Gastroesophageal sphincter (tissue), 4 donors: ENCODE results near the gene KRAS. TPM values are rescaled to one million over a fixed set of nuclear protein-coding genes. Genes with fewer than 3 reads are reported as not detected.

Source experiments
- ATAC-seq: fragments of 150-250 bp; one replicate; pipeline ENCODE4 v1.9.1; 2016; ENCODE audit warnings: mild to moderate bottlenecking, moderate library complexity
- H3K27ac ChIP-seq, 4 donors: fragments of 200-600 bp; sonication (generic) in 3 of 4; 1 replicate in 3 of 4; 2 replicates in 1 of 4; pipeline ENCODE4 v1.5.1; 2016 to 2019
- H3K27me3 ChIP-seq: fragments of 200-600 bp; sonication (generic); one replicate; pipeline ENCODE4 v1.5.1; 2019
- H3K36me3 ChIP-seq, 2 donors: fragments of 200-600 bp; sonication (generic); one replicate each; pipeline ENCODE4 v1.5.1; 2019; ENCODE audit warnings: control low read depth in 1 of 2
- H3K4me1 ChIP-seq, 3 donors: fragments of 200-600 bp; sonication (generic); 1 replicate in 2 of 3; 2 replicates in 1 of 3; pipeline ENCODE4 v1.5.1; 2016 to 2019; ENCODE audit warnings: control low read depth in 2 of 3
- H3K4me3 ChIP-seq, 2 donors: fragments of 200-600 bp; sonication (generic); one replicate each; pipeline ENCODE4 v1.5.1; 2019; ENCODE audit warnings: mild to moderate bottlenecking in 1 of 2, moderate library complexity in 1 of 2
- H3K9me3 ChIP-seq, 3 donors: fragments of 200-600 bp; sonication (generic); one replicate each; pipeline ENCODE4 v1.5.1; 2017 to 2019; ENCODE audit warnings: control low read depth in 2 of 3
- CTCF ChIP-seq, 4 experiments: fragments of 200-600 bp in 2 of 4; fragments of 450-650 bp in 2 of 4; sonication (generic) in 1 of 4; IDR thresholded peaks; one replicate each; pipeline ENCODE4 v1.5.1; 2017 to 2019; ENCODE audit warnings: antibody characterized with exemption in 4 of 4, mild to moderate bottlenecking in 2 of 4, moderate library complexity in 2 of 4
- EP300 ChIP-seq: sonication (generic); formaldehyde crosslinking; IDR thresholded peaks from one replicate; pipeline ENCODE4 v1.6.1; 2017; ENCODE audit warnings: antibody characterized with exemption, mild to moderate bottlenecking
- POLR2A ChIP-seq, 2 donors: fragments of 450-650 bp; IDR thresholded peaks; one replicate each; pipeline ENCODE4 v1.6.1; 2017; ENCODE audit warnings: antibody characterized with exemption in 2 of 2, mild to moderate bottlenecking in 2 of 2, moderate library complexity in 1 of 2
- POLR2AphosphoS5 ChIP-seq: sonication (generic); formaldehyde crosslinking; IDR thresholded peaks from one replicate; pipeline ENCODE4 v1.6.1; 2017; ENCODE audit warnings: antibody characterized with exemption
- WGBS, 2 donors: methylation state at CpG; one replicate each; pipeline ENCODE4 v1.1.5; 2018; ENCODE audit warnings: low coverage in 1 of 2; 5-methylcytosine and 5-hydroxymethylcytosine counted together
- total RNA-seq, 4 donors: library from RNA; depleted of rRNA; stranded (reverse); fragments of >200 nt; gene quantifications; one replicate each; pipeline ENCODE4 v1.1.0, GENCODE V29; 2016

The KRAS gene
- total RNA-seq, 4 donors from 2014 or later, result 31.8 to 35.6 (median 33.0) TPM

GRCh38 chr12:25248732-25249131, 2.0 kb downstream of the KRAS start:
- Histone ChIP-seq H3K27ac (no peak overlapping the region), H3K9me3 (no peaks in the 10 kb centered on the region), H3K4me3 (no peak overlapping the region), H3K27me3 (no peaks in the 10 kb centered on the region), H3K36me3 (no peaks in the 10 kb centered on the region), H3K4me1 (peaks cover 0 to 43% (median 5%) of the 10 kb centered on the region in 3 donors)
- TF ChIP-seq EP300 (no peak), POLR2AphosphoS5 (no peak), POLR2A (IDR thresholded peaks at IDR 0.05) (no peak), CTCF (IDR thresholded peaks at IDR 0.05) (no peak)
- 94 to 100% methylated on average over 1 of the region's 1 CpG for WGBS, 2 donors
- ATAC-seq, result no peak

- no peaks in the 10 kb centered on the region for H3K9me3 ChIP-seq
- 95% methylated on average over 3 to 17 of the region's 20 CpGs for WGBS, 2 donors
- TF ChIP-seq POLR2A (IDR thresholded peaks at IDR 0.05) (no peak), EP300 (no peak), CTCF (IDR thresholded peaks at IDR 0.05) (no peak), POLR2AphosphoS5 (no peak)
- no peaks in the 10 kb centered on the region for H3K27me3 ChIP-seq
- no peak for ATAC-seq
- no peak overlapping the region for H3K4me3 ChIP-seq
- H3K4me1 ChIP-seq, result peaks cover 0 to 45% (median 5%) of the 10 kb centered on the region in 3 donors
- H3K36me3 ChIP-seq, result peaks cover 0 to 3% of the 10 kb centered on the region in 2 donors
- no peak overlapping the region for H3K27ac ChIP-seq
Observed at GRCh38 chr12:25248137-25248536, 2.6 kb downstream of the KRAS start.

GRCh38 chr12:25245491-25245890, 5.2 kb downstream of the KRAS start:
- Histone ChIP-seq H3K36me3 (peaks cover 0 to 7% of the 10 kb centered on the region in 2 donors), H3K27ac (no peak overlapping the region), H3K4me3 (no peak overlapping the region), H3K9me3 (no peaks in the 10 kb centered on the region), H3K4me1 (peaks cover 0 to 51% (median 5%) of the 10 kb centered on the region in 3 donors), H3K27me3 (no peaks in the 10 kb centered on the region)
- WGBS, 2 donors, result 90 to 95% methylated on average over 6 of the region's 6 CpGs
- TF ChIP-seq POLR2AphosphoS5, result no peak
- no peak for TF ChIP-seq CTCF (IDR thresholded peaks at IDR 0.05)
- TF ChIP-seq POLR2A (IDR thresholded peaks at IDR 0.05), result no peak
- no peak for TF ChIP-seq EP300
- no peak for ATAC-seq

GRCh38 chr12:25243680-25243990, 7.1 kb downstream of the KRAS start:
- no peak for TF ChIP-seq POLR2AphosphoS5
- TF ChIP-seq EP300, result no peak
- TF ChIP-seq CTCF (IDR thresholded peaks at IDR 0.05), result no peak
- no peak for TF ChIP-seq POLR2A (IDR thresholded peaks at IDR 0.05)
- ATAC-seq, result no peak

GRCh38 chr12:25242981-25243679, 7.6 kb downstream of the KRAS start:
- peaks cover 0 to 34% (median 0%) of the 10 kb centered on the region in 3 donors for H3K4me1 ChIP-seq
- no peaks in the 10 kb centered on the region for H3K27me3 ChIP-seq
- no peaks in the 10 kb centered on the region for H3K9me3 ChIP-seq
- whole genome bisulfite sequencing, 2 donors, result 56 to 77% methylated on average over 3 to 5 of the region's 5 CpGs
- H3K36me3 ChIP-seq, result peaks cover 0 to 7% of the 10 kb centered on the region in 2 donors
- H3K27ac ChIP-seq, result no peak overlapping the region
- no peak for TF ChIP-seq CTCF (IDR thresholded peaks at IDR 0.05)
- no peak for TF ChIP-seq POLR2A (IDR thresholded peaks at IDR 0.05)
- no peak for TF ChIP-seq EP300
- no peak for TF ChIP-seq POLR2AphosphoS5
- no peak overlapping the region for H3K4me3 ChIP-seq
- ATAC-seq, result no peak

More at GRCh38 chr12:25243680-25243990, 7.1 kb downstream of the KRAS start:
- Histone ChIP-seq H3K4me3 (no peak overlapping the region), H3K36me3 (peaks cover 0 to 7% of the 10 kb centered on the region in 2 donors), H3K27ac (no peak overlapping the region), H3K9me3 (no peaks in the 10 kb centered on the region), H3K4me1 (peaks cover 0 to 39% (median 0%) of the 10 kb centered on the region in 3 donors), H3K27me3 (no peaks in the 10 kb centered on the region)
